ENCODE measurements around the gene ZNF776.

The ZNF776 gene

GRCh38 chr19:57746580-57747471 lies at the start of gene ZNF776:
TSS of gene ZNF776 (plus strand) at chr19:57746815. CDS start at chr19:57747059, 244 bp downstream.
- Histone ChIP-seq H3K4me2 (ENCODE audit: insufficient read depth, low read length) (peak within 1 kb of the TSS; percentile 77), H3K4me1 (ENCODE audit: insufficient read depth, low read length) (peaks cover 33% of the 10 kb centered on the region), H2AFZ (ENCODE audit: low read depth, low read length) (peak within 1 kb of the TSS; percentile 91), H3K27ac (ENCODE audit: low read length) (peak within 1 kb of the TSS; percentile 91), H3K9me3 (ENCODE audit: insufficient read depth, low read length, severe bottlenecking) (no peaks in the 10 kb centered on the region), H3K9ac (ENCODE audit: low read depth, low read length) (peak within 1 kb of the TSS; percentile 89), H4K20me1 (ENCODE audit: insufficient read depth, low read length) (no peaks in the 10 kb centered on the region), H3K4me3 (ENCODE audit: low read depth in 1 of 2, low read length in 2 of 2) (peak within 1 kb of the TSS; percentile 72 to 97), H3K79me2 (ENCODE audit: insufficient read depth, low read length) (peaks cover 49% of the 10 kb centered on the region), H3K27me3 (ENCODE audit: insufficient read depth, low read length, poor library complexity) (no peaks in the 10 kb centered on the region), H3K36me3 (ENCODE audit: insufficient read depth, low read length) (peaks cover 49% of the 10 kb centered on the region)
- TF ChIP-seq EZH2 (IDR thresholded peaks at IDR 0.05; ENCODE audit: borderline replicate concordance, low read depth, low read length, severe bottlenecking) (no peak), CTCF (IDR thresholded peaks at IDR 0.05; ENCODE audit: borderline replicate concordance, extremely low read depth, low read length, poor library complexity, severe bottlenecking) (no peak)
- DNase-seq (peak; percentile 90), ATAC-seq (ENCODE audit: insufficient read depth, low read depth) (peak; percentile 98)

- H3K4me3 ChIP-seq (ENCODE audit: low read depth in 1 of 2, low read length in 2 of 2) = no peak overlapping the region
- no peak overlapping the region for H3K9ac ChIP-seq (ENCODE audit: low read depth, low read length)
- TF ChIP-seq EZH2 (IDR thresholded peaks at IDR 0.05; ENCODE audit: borderline replicate concordance, low read depth, low read length, severe bottlenecking) (no peak), CTCF (IDR thresholded peaks at IDR 0.05; ENCODE audit: borderline replicate concordance, extremely low read depth, low read length, poor library complexity, severe bottlenecking) (no peak)
- no peak for DNase-seq
- H3K79me2 ChIP-seq (ENCODE audit: insufficient read depth, low read length) = peaks cover 12% of the 10 kb centered on the region
- no peak for ATAC-seq (ENCODE audit: insufficient read depth, low read depth)
- H3K4me2 ChIP-seq (ENCODE audit: insufficient read depth, low read length) = no peak overlapping the region
- no peaks in the 10 kb centered on the region for H3K4me1 ChIP-seq (ENCODE audit: insufficient read depth, low read length)
- H2AFZ ChIP-seq (ENCODE audit: low read depth, low read length) = no peak overlapping the region
- H3K27ac ChIP-seq (ENCODE audit: low read length) = no peak overlapping the region
- no peaks in the 10 kb centered on the region for H3K27me3 ChIP-seq (ENCODE audit: insufficient read depth, low read length, poor library complexity)
- H4K20me1 ChIP-seq (ENCODE audit: insufficient read depth, low read length) = peaks cover 2% of the 10 kb centered on the region; the same call in 1 of the 2 replicates
- no peaks in the 10 kb centered on the region for H3K9me3 ChIP-seq (ENCODE audit: insufficient read depth, low read length, severe bottlenecking)
- H3K36me3 ChIP-seq (ENCODE audit: insufficient read depth, low read length) = no peaks in the 10 kb centered on the region
Observed at GRCh38 chr19:57701625-57702024, 45.0 kb upstream of the ZNF776 start.

GRCh38 chr19:57706346-57706745 lies 40.3 kb upstream of the ZNF776 start:
- no peak for ATAC-seq (ENCODE audit: insufficient read depth, low read depth)
- Histone ChIP-seq H3K4me3 (ENCODE audit: low read depth in 1 of 2, low read length in 2 of 2) (no peak overlapping the region), H3K9ac (ENCODE audit: low read depth, low read length) (no peak overlapping the region), H3K4me2 (ENCODE audit: insufficient read depth, low read length) (no peak overlapping the region), H3K9me3 (ENCODE audit: insufficient read depth, low read length, severe bottlenecking) (no peaks in the 10 kb centered on the region), H4K20me1 (ENCODE audit: insufficient read depth, low read length) (no peaks in the 10 kb centered on the region), H3K27me3 (ENCODE audit: insufficient read depth, low read length, poor library complexity) (no peaks in the 10 kb centered on the region), H3K79me2 (ENCODE audit: insufficient read depth, low read length) (peaks cover 6% of the 10 kb centered on the region; the same call in 1 of the 2 replicates), H3K27ac (ENCODE audit: low read length) (no peak overlapping the region), H3K4me1 (ENCODE audit: insufficient read depth, low read length) (no peaks in the 10 kb centered on the region), H2AFZ (ENCODE audit: low read depth, low read length) (no peak overlapping the region), H3K36me3 (ENCODE audit: insufficient read depth, low read length) (0 out of 2 replicates have a peak, but pooled peaks cover 2% of the 10 kb centered on the region)
- no peak for DNase-seq
- TF ChIP-seq EZH2 (IDR thresholded peaks at IDR 0.05; ENCODE audit: borderline replicate concordance, low read depth, low read length, severe bottlenecking) (no peak), CTCF (IDR thresholded peaks at IDR 0.05; ENCODE audit: borderline replicate concordance, extremely low read depth, low read length, poor library complexity, severe bottlenecking) (no peak)
